LoVo (cell line): Measurements from ENCODE around the gene ACSS3.
A peak's percentile ranks its signal among the peaks of the same experiment; 100 is the strongest.
"Not testable (repeated sequence)": the region's sequence is repeated elsewhere in the genome, so short reads cannot be mapped to it uniquely, and the experiment has no call there.

Source experiments
- DNase-seq: peaks from one replicate; pipeline ENCODE4 v3.0.0-alpha.2; 2016; ENCODE audit warnings: low spot score

Gene ACSS3

GRCh38 chr12:81167694-81168093 lies 89.8 kb downstream of the ACSS3 start:
- DNase-seq: peak; percentile 12

DNA sequence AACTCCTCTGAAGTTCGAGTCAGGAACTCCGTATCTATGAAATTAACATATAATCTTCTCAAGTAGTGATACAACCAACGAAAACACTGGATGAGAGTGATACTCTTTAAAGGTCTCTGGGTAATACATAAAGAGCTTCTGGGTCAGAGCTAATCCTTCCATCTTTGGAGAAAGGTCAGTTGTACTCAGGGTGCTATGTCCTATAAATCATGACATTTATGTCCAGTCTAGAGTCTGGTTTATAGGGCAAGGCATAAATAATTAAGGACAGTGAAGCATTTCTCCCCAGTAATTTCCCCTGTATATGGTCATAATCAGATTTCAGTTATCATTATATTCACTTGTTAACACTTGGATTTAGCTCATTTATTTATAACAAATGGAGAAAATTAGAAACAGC lies 90.6 kb downstream of the ACSS3 start:
- no peak for DNase-seq

- no peak for DNase-seq
Measured at GRCh38 chr12:81170072-81170471, 92.2 kb downstream of the ACSS3 start.

- DNase-seq: no peak
Measured at GRCh38 chr12:81172851-81173250, 95.0 kb downstream of the ACSS3 start.

- DNase-seq: no peak
Measured at GRCh38 chr12:81174664-81175063, 96.8 kb downstream of the ACSS3 start.

GRCh38 chr12:81176796-81177195 lies 98.9 kb downstream of the ACSS3 start:
- no peak for DNase-seq

GRCh38 chr12:81181691-81182090 lies 103.8 kb downstream of the ACSS3 start:
- no peak for DNase-seq

GRCh38 chr12:81187686-81188085 lies 109.8 kb downstream of the ACSS3 start:
- DNase-seq: no peak

GRCh38 chr12:81196595-81196994 lies 118.7 kb downstream of the ACSS3 start:
- no peak for DNase-seq

- DNase-seq: not testable (repeated sequence)
Measured at GRCh38 chr12:81200561-81200960, 122.7 kb downstream of the ACSS3 start.

DNA sequence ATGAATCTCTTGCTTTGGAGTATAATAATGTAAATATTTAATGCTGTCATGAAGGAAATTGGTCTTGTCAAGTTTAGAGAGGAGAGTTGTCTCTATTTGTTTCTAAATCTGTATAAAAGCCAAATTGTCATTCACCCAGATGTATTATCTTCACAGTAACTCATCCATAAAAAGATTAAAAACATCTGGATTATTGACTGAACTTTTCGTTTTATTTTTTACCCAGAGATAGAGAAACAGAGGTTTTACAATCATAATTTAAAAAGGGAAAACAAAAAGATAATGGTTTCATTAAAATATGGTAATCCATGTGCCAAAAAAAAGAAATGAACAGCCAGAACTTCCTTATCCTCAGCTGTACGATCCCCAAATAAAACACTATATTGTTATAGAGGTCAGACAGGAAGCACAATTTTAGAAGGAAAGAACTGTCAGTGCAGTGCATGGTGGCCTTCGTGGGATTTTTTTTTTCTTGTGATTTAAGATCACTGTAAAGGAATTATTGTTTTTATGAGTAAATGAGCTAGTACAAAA lies 125.9 kb downstream of the ACSS3 start:
- no peak for DNase-seq

- peak; percentile 35 for DNase-seq
Measured at GRCh38 chr12:81205416-81205815, 127.5 kb downstream of the ACSS3 start.

DNA sequence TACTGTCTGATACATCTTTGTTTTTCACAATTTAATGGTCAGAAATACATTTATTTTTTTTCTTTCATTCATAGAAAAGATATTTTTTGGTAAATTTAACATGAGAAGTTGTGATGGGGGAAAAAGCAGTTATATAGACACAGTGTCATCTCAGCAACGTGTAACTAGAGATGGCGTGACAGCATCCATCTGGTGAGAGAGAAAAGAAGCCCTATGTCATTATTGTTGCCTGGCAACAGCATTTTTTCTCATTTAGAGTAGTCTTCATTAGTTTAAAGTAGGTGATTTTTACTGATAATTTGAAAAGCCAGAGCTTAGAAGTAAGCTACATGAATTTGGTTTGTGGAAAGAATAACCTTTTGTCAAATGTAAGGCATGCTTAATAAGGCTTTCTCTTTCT lies 128.6 kb downstream of the ACSS3 start:
- DNase-seq: no peak

- no peak for DNase-seq
Measured at GRCh38 chr12:81207173-81207572, 129.3 kb downstream of the ACSS3 start.

GRCh38 chr12:81207664-81208063 lies 129.8 kb downstream of the ACSS3 start:
- no peak for DNase-seq

DNA sequence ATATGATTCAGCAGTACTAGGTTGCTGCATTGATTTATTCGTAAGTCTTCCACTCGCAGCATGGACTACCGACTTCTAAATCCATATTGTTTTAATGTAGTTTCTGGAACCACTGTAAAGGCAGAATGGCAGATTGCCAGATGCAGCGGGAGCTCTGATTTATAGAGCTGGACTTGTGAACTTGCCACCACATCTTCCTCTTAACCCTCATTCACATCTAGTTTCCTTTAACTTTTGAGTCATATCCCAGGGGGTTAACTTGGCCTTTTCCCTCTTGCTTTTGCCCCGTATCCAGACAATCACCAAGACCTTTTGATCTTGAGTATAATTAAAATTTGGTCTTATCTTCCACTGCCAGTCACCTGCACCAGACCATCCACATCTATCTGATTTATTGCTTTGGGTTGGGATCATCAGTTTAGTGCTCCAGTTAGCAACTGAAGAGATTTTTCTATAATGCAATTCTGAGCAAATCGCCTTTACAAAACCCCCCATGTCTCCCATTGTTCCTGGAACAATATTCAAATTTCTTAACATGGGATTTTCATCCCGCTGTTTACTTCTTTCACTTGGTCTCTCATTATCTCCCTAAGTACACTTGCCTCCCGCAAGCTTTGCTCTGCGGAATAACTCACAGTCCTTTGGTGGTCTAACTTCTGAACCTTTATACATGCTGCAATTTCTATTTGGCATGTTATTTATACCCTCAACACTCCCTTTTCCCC lies 130.5 kb downstream of the ACSS3 start:
- peak; percentile 56 for DNase-seq

GRCh38 chr12:81209012-81209411 lies 131.1 kb downstream of the ACSS3 start:
- DNase-seq: no peak

DNA sequence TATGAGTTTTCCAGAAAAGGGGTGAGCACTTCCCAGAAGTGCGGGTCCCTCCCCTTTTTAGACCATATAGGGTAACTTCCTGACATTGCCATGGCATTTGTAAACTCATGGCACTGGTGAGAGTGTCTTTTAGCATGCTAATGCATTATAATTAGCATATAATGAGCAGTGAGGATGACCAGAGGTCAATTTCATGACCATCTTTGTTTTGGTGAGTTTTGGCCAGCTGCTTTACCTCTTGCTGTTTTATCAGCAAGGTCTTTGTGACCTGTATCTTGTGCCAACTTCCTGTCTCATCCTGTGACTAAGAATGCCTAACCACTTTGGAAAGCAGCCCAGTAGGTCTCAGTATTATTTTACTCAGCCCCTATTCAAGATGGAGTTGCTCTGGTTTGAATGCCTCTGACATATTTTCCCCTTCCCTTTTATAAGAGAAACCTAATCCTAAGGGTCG lies 131.9 kb downstream of the ACSS3 start:
- DNase-seq: peak; percentile 78

DNA sequence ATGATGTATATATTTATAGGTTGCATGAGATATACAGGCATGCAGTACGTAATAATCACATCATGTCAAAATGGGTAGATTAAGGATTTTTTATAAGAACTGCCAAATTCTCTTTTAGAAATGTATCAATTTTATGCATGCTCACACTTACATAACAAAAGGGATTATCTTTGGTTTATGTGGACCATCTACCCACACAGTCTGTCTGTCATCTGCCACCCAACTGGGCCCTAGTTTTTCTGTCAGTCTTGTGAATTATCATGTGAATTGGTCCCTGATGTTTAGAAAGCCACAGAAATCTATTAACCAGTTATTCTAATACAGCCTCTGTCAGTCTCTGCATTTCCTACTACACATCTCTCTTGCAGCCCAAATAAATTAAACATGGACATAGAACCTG lies 133.4 kb downstream of the ACSS3 start:
- no peak for DNase-seq

DNA sequence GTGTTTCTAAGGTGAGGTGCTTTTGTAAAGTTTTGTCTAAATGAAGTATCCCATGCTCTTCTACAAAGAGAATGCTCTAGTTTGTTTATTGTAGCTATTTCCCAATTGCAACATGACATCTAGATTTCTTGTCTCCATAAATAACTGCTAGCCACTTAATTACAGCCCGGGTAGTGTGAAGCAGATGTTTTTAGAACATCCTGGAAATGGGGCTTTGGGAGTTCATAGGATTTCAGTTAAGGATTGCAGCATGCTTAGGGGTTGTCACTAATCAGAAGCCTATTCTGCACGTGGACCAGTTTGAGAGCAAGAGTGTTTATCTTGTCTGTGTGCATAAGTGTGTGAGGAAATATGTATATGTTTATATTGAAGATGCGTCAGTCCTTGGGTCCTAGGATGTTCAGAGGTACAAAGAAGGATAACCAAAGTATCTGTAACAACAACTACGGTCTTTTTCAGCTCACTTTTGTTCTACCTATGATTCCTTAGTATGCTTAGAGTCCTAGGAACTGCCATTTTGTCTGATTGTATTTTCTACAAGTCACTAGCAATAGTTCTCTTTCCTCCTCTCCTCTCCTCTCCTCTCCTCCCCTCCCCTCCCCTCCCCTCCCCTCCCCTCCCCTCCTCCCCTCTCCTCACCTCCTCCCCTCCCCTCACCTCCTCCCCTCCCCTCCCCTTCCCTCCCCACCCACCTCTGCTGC lies 135.3 kb downstream of the ACSS3 start:
- DNase-seq: no peak

- DNase-seq: no peak
Measured at GRCh38 chr12:81216739-81217138, 138.9 kb downstream of the ACSS3 start.

- DNase-seq: no peak
Measured at GRCh38 chr12:81221681-81222080, 143.8 kb downstream of the ACSS3 start.

DNA sequence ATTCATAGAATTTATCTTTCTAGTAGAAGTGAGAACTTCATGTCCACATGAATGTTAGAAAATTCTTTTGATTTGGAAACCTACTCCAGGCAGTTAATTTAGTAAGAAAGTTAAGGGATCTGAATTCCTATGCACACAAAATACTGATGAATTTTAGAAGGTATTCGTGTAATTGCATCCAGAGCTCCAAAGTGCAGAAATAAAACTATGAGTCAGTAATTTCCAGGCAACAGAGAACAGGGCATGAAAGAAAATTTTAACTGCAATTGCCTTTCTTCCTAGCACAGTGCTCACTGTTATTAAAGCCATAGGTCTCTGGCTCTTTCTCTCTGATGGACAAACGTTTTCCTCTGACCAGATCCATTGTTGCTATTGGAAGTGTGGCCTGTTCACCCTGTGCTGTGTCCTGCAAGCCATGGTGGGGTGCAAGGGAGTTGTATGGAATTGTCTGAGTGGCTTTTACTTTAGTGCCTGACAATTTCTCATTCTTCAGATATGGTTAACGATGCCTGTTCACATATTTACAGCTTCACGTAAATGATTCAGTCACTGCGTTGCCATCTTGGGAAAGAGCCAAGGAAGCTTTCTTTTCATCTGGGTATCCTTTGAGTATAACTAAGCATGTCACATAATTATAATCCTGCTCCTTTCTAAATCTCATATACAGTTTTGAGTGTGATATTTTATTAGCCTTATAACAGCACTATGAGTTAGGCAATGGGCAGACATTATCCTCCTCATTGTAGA lies 145.1 kb downstream of the ACSS3 start:
- no peak for DNase-seq
